Non-pigmented ciliary epithelial cell (primary cell): ENCODE results near the gene CACFD1.

Source experiments
- DNase-seq: peaks from one replicate; pipeline ENCODE4 v3.0.0-alpha.2; 2010; ENCODE audit warnings: low read depth

The CACFD1 gene

DNA sequence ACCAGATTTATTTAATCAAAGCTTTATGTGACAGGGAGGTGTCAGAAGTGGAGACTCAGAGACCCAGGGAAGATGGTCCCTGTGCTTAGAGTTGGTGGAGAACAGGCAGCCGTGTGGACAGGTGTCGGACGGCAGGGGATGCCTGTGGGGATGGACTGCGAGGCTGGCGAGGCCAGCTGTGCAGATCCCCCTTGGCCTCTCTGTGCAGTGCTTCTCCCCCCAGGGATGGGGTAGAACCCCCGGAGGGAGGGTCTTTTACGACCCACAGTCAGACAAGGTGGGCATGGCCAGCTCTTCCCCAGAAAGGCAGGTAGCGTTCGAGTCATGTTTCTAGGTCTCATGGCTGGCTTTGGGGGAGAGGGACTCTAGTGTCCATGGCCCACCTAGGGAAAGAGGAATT, 23.8 kb downstream of the CACFD1 start:
- DNase-seq, result no peak

DNA sequence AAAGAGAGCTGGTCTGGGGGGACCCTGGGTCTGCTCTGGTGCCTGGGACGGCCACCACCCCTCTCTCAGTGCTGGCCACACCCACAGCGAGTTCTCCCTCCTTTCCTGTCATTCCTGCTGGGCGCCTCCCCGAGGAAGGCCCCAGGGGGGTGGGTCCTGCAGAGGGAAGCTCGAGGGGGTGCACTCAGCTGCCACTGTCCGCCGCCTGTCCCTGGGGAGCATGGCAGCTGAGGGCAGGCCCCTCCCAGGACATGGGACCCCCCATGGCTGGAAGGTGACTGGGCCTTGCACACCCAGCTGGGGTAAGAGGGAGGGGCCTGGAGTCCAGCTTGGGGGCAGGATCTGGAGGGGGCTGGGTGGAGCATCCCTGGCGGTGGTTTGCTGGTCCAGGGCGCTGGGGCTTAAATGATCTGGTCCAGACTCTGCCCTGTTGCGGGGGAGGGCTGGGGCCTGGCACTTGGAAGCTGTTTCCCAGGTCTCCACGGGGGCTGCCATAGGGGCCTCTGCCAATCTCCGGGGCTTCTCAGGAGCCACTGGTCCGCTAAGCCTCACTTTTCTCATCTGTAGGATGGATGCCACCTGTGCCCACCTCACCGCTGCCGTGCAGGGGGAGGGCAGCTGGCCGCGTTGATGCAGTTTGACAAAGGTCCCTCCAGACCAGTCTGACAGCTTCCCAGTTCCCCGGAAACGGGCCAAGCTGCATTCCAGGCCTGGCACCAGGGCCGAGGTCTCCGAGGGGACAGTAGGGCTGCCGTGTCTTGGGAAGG, 25.1 kb downstream of the CACFD1 start:
- no peak for DNase-seq

DNA sequence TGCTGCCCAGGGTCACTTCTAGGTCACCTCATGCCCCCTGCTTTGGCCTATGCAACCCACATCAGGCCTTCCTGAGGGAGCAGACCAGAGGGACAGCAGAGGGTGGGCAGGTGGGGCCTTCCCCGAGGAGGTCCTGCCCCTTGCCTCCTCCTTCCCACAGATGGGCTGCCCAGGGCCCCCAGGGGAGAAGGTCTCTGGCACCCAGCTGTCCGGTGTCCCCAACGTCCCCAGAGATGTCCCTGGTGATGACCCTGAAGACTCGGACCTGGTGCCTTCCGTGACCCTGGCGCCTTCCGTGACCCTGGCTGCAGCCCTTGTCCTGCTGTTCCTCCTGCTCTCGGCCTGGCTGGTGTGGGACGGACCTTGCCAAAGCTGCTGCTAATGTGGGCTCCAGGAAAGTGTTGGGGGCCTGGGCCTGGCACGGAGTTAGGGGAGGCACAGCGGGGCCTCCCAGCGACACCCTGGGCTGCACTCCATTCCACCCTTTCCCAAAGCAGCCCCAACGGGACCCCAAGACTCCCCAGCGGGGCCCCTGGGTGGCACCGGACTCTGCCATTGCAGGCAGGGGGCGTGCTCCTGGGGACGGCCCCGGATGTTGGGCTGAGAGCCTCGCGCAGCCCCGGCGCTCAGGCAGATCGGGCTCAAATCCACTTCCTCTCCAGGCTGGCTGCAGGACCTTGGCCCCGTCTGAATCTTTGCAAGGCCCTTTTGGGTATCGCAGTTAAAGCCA, 25.9 kb downstream of the CACFD1 start:
- DNase-seq, result no peak

DNA sequence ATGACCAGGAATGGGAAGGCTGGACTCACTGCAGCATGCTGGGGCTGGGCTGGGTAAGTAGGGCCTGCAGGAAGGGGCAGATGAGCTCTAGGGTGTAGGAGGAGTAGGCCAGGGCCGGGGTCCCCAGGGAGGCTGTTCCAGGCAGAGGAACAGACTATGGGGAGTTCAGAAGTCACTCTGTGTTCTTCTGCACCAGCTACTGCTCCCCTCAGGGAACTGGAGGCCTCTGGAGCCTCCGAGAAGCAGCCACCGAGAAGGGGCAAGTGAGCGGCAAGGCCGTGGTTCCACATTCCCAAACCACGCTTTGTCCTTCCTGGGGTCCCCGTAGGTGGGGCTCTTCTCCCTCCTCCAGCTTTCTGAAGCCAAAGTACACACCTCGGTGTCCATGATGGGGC, 27.6 kb downstream of the CACFD1 start:
- DNase-seq, result no peak

DNA sequence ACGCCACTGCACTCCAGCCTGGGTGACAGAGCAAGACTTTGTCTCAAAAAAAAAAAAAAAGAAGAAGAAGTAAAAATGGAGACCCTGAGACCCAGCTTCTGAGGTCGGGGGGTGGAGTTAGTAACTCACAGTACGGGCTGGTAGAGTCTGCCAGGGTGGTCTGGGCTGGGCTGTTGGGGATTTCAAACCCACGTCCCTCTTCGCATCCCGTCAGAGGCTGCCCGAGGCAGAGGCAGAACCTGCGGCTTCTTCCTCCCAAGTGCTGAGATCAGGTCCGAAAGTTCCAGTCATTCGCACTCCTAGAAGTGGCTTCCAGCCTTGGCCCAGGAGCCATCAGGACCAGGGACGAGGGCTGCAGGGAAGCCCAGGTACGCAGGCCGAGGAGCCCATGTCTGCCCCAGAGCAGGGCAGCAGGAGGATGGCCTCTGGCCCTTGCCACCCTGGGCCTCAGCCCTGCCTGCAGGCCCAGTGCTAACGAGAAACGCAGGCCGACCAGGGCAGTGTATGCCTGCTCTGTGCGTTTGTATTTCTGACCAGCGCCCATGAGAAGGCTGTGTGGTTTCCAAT, 29.0 kb downstream of the CACFD1 start:
- no peak for DNase-seq

DNA sequence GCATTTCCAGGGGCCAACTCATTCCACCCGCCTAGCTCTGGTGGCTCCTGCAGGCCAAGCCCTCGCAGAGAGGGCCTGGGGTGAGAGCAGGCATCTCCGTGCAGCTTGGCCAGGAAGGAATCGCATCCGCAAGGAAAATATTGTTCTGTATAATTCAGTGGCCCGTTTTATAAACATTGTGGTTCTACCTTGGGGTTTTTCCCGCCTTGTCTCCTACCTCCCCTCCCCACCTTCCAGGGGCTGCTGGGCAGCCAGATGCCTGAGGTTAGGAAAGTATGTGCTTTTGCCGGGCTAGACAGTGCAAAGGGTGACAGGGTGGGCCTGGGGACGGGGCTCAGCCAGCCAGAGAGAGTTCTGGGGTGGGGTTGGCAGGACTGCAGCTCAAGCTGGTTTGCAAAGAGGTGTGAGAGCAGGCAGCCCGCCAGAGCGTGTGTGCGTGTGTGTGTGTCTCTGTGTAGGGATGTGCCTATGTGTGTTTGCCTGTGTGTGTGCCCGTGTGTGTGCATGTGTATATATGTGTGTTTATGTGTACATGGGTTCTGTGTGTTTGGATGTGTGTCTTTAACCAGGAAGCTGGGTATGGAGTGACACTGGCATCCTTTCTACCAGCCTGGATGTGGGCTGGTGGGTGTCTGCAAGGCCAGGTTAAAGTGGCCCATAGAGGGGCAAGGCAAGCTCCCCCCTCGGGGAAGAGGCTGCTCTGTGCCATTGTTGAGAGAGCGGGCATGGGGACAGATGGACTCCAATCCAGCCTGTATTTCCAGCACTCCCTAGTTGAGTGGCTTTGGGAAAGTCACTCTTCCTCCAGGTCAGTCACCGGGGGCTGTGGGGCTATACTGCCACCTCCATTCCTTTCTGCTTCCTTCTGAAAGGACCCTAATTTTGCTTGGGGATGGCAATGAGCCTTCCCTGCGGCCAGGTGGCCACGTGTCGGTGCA, 29.7 kb downstream of the CACFD1 start:
- no peak for DNase-seq

DNA sequence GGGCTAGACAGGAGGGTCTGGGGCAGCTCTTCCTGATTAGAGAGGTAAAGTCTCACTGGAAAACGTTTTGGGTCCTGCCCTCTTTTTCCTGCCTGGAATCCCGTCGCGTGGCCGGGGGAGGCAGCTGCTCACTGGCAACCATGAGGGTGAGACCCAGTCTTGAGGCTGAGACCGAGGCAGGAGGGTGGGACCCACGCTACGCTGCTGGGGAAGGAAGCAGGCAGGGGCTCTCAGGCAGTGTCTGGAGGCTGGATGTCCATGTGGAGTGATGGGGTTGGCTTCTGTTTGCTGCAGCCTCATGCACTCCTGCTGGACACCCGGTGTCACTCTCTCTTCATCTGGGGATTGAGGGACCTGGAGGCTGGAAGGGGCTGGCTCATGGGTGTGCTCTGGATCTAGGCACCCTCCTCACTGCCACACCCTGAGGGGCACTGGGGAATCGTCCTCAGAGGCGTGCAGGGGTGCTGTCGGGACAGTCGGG, 30.5 kb downstream of the CACFD1 start:
- no peak for DNase-seq

DNA sequence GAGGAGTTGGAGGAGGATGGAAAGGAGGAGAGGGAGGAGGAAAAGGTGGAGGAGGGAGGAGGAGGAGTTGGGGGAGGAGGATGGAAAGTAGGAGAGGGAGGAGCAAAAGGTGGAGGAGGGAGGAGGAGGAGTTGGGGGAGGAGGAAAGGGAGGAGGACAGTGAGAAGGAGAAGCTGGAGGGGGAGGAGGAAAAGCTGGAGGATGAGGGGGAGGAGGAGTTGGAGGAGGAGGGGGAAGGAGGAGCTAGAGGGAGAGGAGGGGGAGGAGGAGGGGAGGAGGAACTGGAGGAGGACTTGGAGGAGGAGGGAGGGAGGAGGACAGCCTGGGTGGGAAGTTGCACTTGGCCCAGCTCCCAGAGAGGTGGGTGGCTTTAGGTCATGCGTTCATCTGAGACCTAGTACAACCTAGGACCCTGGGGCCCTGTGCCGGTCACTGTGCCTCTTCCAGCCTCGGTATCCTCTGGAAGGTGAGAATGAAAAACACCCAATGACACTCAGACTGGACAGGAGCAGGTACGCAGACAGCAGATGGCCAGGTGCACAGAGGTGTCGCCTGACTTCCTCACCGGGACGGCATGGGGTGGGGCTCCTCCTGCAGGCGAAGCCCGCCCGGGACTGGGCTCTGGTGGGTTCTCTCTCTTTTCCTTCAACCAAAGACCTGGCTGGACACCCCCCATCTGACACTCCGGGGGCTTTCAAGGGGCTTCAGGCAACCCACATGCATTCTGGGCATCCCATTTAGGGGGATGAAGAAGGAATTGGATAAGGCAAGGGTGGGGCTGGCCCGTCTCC, 31.3 kb downstream of the CACFD1 start:
- DNase-seq, result no peak

DNA sequence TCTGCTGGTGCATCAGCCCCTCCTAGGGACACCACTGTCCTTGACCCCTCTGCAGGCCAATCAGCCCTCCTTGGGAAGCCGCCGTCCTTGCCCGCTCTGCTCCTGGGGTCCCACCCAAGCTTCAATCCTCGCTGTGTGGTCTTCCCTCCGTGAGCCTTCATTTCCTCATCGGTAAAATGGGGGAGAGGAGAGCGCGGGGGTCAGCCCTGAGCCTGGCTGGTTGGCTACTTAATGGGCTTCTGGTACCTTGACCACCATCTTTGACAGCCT, 31.8 kb downstream of the CACFD1 start:
- no peak for DNase-seq

DNA sequence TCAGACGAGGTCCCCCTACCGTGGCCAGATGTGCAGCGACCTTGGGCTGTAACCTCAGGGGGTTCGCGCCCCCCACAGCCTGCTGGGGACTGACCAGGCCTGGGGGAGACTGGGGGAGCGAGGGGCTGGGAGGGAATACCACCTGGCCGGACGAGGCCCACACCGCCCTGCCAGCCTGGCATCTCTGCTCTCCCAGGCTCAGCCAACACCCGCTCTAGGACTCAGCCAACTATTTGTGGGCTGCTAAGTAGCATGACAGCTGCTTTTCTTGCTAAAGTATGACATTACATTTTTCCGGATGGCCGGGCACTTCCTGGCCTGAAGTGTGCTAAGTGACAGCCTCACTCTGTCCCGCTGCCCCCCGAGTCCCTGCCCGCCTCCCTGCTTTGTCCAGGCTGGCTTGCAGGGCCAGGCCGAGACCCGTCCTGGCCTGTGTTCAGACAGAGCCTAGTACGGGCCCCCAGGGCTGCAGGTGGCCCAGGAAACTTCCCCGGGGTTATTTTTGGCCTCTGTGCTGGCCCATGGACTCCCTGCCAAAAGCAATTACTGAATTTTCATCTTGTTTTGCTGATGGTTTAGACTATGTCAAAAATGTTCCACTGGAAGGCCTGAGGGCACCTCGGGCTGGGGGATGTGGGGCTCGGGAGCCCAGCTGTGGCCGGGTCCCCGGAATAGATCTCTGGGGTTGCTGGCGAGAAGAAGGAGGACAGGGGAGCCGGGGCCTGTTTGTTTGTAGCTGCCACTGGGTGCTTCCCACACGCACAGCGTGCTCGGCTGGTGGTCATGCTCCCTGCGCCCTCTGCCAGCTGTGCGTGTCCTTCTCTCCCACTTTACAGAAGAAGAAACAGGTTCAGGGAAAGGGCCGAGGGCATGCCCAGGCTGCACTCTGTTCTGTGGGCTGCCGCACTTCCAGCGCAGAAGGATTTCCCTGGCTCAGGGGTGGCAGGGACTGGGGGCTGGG, 32.6 kb downstream of the CACFD1 start:
- no peak for DNase-seq

DNA sequence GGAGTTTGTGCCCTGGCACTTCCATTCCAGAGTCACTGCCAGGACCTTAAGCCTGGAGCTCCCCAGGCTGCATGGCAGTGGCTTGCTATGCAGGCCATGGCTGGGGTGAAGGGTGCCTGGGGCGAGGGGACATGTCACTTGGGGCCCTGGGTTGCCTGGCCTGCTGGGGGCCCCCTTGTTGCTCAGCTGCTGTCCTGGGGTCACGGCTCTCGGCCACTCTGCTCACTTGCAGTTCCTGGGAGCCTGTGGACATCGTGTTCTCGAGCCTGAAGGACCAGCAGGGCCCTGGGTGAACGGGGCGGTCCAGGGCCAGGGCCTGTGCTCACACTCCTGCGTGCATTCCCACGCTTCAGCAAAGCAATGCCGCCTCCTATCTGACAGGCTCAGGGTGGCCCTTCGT, 33.6 kb downstream of the CACFD1 start:
- DNase-seq, result no peak

DNA sequence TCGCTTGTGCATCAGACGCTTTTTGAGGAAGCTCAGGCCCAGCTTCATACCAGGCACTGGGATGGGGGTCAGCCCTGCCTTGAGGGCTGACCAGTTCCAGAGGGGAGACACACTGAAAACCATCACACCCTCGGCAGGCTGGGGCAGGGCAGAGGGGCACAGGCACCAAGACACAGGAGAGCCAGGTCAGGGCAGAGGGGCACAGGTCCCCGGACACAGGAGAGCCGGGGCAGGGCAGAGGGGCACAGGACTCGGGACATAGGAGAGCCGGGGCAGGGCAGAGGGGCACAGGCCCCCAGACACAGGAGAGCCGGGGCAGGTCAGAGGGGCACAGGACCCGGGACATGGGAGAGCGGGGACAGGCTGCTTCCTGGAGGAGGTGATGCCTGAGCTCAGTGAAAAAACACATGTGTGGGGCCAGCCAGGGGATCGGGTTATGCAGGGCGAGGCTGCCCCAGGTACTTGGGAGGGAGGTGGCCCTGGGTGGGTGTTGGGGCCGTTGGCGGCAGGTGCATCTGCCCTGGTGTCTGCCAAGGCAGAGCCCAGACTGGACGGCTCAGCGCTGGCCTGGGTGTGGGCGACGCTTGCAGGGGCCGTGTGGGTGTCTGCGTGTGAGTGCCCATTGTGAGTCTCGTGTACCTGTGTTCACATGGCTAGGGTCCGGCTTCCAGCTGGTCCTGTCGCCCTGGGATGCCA, 34.2 kb downstream of the CACFD1 start:
- no peak for DNase-seq

DNA sequence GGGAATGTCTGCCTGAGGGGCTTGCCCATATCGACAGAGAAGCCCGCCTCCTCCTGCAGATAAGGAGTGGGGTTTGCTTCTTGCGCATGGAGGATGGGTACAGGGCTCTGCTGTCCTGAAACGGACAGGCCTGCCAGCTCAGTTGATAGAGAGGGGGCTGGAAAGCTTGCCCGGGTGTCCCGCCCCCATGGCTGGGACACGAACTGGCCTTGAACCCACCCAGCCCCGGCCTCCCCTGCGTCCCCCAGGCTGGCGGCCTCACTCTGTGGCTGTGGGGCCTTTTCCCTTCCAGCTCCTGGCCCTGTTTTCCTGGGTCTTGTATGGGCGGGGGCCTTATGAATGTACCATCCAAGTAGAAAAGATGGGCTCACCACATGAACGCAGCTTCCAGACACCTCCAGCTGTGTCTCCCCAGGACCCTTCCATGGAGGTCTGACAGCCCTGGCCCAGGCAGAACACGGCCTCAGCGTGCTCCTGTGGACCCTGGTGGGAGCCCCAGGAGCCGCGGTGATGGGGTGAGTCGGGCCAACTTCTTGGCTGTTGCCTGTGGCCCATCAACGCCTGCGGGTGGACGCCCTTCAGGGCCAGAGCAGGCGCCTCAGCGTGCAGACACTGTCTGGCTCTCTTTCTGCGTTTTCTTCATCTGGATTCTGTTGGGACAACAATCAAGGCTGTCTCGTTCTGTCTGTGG, 35.0 kb downstream of the CACFD1 start:
- DNase-seq, result no peak

DNA sequence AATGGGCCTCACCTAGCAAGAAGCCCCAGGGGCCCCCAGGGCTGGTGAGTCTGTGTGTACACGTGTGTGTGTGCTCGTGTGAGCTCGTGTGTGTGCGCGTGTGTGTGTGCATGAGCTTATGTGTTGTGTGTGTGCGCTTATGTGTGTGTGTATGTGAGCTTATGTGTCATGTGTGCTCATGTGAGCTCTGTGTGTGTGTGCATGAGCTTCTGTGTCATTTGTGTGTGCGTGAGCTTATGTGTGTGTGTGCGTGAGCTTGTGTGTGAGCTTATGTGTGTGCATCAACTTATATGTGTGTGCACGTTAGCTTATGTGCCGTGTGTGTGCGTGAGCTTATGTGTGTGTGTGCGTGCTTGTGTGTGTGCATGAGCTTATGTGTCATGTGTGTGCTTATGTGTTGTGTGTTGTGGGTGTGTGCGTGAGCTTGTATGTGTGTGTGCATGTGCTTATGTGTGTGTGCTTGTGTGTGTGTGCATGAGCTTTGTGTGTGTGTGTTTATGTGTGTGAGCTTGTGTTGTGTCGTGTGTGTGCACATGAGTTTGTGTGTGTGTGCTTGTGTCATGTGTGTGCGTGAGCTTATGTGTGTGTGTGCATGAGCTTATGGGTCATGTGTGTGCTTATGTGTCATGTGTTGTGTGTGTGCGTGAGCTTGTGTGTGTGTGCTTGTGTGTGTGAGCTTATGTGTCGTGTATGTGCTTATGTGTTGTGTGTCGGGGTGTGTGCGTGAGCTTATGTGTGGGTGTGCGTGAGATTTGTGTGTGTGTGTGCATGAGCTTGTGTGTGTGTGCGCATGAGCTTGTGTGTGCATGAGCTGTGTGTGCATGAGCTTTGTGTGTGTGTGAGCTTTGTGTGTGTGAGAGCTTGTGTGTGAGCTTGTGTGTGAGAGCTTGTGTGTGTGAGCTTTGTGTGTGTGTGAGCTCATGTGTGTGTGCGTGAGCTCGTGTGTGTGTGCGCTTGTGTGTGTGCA, 35.8 kb downstream of the CACFD1 start:
- no peak for DNase-seq

DNA sequence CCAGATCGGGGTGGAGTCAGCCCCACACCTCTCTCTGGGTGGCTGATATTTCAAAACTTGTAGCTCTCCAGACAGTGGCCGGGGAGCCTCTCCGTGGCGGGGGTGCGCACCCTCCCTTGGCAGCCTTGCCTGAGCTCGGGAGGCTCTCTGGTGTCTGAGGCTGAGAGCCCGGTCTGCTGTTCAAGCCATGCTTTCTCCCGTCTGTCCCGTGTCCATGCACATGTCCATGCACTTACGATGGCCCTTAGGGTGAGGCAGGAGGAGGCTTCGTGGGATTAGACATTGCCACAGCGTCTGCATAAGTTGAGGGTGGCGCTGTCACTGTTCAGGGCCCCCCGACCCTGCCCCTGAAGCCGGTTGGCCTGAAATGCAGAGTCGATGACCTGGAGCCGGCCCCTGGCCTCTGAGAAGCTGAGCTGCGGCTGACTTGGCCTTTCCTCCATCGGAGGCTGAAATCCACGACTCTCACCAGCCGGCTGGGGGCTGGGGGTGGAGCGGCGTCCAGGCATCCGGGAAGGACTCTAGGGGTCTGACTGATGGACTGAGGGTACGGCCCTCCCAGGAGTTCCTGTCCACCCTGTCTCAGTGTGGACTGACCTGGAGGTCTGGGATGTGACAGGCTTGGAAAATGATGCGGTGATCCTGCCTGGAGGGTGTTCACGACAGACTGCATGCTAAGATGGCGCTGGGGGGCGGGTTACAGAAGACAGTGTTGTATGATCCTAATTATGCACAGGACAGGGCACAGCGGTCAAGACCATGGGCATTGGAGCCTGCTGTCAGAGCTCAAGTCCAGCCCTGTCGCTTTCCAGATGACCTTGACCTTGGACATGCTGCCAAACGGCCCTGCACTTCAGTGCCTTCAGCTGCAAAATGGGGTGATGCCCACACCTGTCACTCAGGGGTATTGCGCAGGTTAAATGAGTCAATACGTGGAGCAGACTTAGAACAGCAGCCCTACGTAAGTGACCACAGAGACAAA, 37.4 kb downstream of the CACFD1 start:
- DNase-seq, result no peak

DNA sequence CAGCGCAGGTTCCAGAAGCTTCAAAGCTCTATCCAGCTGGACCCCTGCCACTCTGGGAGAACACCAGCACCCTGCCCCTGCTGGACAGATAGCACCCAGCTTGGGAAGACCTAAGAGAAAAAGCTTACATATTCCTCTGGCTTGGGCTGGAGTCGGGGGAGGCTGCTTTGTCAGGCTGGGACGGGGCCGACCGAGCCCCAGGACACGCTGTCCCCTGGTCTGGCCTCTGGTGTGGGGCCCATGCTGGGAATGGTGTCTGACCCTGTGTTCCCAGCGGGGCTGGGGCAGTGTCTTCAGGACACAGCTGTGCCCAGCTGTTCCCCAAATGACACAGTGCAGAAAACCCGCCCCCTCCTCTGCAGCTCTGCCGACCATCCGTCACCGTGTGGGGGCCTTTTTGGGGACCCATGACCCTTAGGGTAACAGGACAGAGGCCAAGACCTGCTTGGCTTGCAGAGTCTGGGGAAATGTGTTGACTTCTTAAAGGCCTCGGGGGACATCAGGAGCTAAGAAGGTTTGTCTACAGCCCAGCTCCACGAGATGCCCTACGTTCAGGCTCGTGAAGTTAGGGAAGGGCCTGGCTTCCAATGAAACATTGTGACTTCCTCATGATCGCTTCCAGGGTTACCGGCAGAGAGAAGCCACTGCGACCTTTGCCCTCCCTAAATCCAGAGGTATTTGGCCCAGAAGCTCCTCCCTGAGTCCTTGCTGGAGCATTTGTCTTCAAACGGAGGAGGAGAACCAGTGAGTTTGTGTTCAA, 39.5 kb downstream of the CACFD1 start:
- no peak for DNase-seq
